OCI-LY7 (cell line): ENCODE results near the gene FLRT1. TPM values are rescaled to one million over a fixed set of nuclear protein-coding genes. Genes with fewer than 3 reads are reported as not detected.

Experiments
- BruUV-seq: library from RNA; stranded (reverse); fragments of 400-500 nt; replicated peaks from 2 replicates; lab custom pipeline; 2021; lab: Mats Ljungman, UMichigan
- CTCF ChIA-PET: fragments of 300-600 bp; sonication (Branson Sonifier 250); formaldehyde crosslinking; loops from one replicate; lab custom pipeline; 2022; ENCODE audit warnings: antibody characterized with exemption; ENCODE audit not compliant: unreplicated experiment; lab: Charles Lee
- POLR2A ChIA-PET: fragments of 300-600 bp; sonication (Branson Sonifier 250); formaldehyde crosslinking; loops from one replicate; lab custom pipeline; 2022; ENCODE audit warnings: antibody characterized with exemption; lab: Charles Lee
- DNase-seq: peaks from one replicate; pipeline ENCODE4 v3.0.0-alpha.2; 2015; ENCODE audit warnings: low spot score
- H2AFZ ChIP-seq: fragments of 200-600 bp; sonication (generic), shearing (Covaris generic); 2 replicates; pipeline ENCODE4 v1.6.1; 2014; ENCODE audit warnings: mild to moderate bottlenecking, antibody characterized with exemption, low read length, moderate library complexity
- H3K27ac ChIP-seq: fragments of 200-600 bp; sonication (generic); 2 replicates; pipeline ENCODE4 v1.5.1; 2014; ENCODE audit warnings: mixed run types, low read depth, mild to moderate bottlenecking, moderate library complexity, low read length, inconsistent platforms; ENCODE audit not compliant: poor library complexity, severe bottlenecking
- H3K36me3 ChIP-seq: fragments of 200-600 bp; sonication (generic); 2 replicates; pipeline ENCODE4 v1.6.1; 2014; ENCODE audit warnings: mild to moderate bottlenecking, antibody characterized with exemption, low read length, moderate library complexity, mixed read lengths; ENCODE audit not compliant: insufficient read depth
- H3K4me1 ChIP-seq: fragments of 200-600 bp; sonication (generic); 2 replicates; pipeline ENCODE4 v1.5.1; 2014; ENCODE audit warnings: mild to moderate bottlenecking, low read length; ENCODE audit not compliant: insufficient read depth, poor library complexity, severe bottlenecking
- H3K4me2 ChIP-seq: fragments of 200-600 bp; sonication (generic); 2 replicates; pipeline ENCODE4 v1.6.1; 2014; ENCODE audit warnings: mild to moderate bottlenecking, low read length
- H3K4me3 ChIP-seq: fragments of 200-600 bp; sonication (generic); 2 replicates; pipeline ENCODE4 v1.5.1; 2014; ENCODE audit warnings: mild to moderate bottlenecking, low read depth, low read length; ENCODE audit not compliant: poor library complexity, severe bottlenecking
- H3K79me2 ChIP-seq: fragments of 200-600 bp; sonication (generic); 2 replicates; pipeline ENCODE4 v1.6.1; 2016; ENCODE audit warnings: low read depth, mild to moderate bottlenecking, low read length, moderate library complexity, mixed read lengths; ENCODE audit not compliant: insufficient read depth
- H3K9me2 ChIP-seq: fragments of 200-600 bp; sonication (generic); 2 replicates; pipeline ENCODE4 v1.6.1; 2016; ENCODE audit warnings: mild to moderate bottlenecking, low read length, mixed read lengths; ENCODE audit not compliant: insufficient read depth
- H3K9me3 ChIP-seq: fragments of 200-600 bp; sonication (generic); 2 replicates; pipeline ENCODE4 v1.6.1; 2014; ENCODE audit warnings: mild to moderate bottlenecking, mixed run types, low read length, mixed read lengths
- H4K20me1 ChIP-seq: fragments of 200-600 bp; sonication (generic); 2 replicates; pipeline ENCODE4 v1.6.1; 2014; ENCODE audit warnings: mild to moderate bottlenecking, antibody characterized with exemption, low read length, moderate library complexity, mixed read lengths; ENCODE audit not compliant: insufficient read depth
- CTCF ChIP-seq: fragments of 200-600 bp; sonication (generic); conservative IDR thresholded peaks from 2 replicates; pipeline ENCODE4 v1.5.1; 2014; ENCODE audit warnings: mild to moderate bottlenecking, antibody characterized with exemption, low read length, moderate library complexity, mixed read lengths
- EZH2phosphoT487 ChIP-seq: fragments of 200-600 bp; sonication (generic); IDR thresholded peaks from 2 replicates; pipeline ENCODE4 v1.6.1; 2018; ENCODE audit warnings: low read depth, borderline replicate concordance, mild to moderate bottlenecking, mixed run types, antibody characterized with exemption, low read length, moderate library complexity, mixed read lengths
- intact Hi-C: fragments of 100-400 bp; cut with micrococcal nuclease; formaldehyde crosslinking; loops from one replicate; pipeline ENCODE4 v1.10.0; 2022; ENCODE audit not compliant: unreplicated experiment
- total RNA-seq, 2 experiments: library from RNA; depleted of rRNA in 1 of 2; stranded (reverse); fragments of >200 nt in 1 of 2; shearing (Covaris generic) in 1 of 2; gene quantifications; 2 replicates each; pipeline ENCODE4 v1.2.3, GENCODE V29; 2014 to 2022

The FLRT1 gene
- total RNA-seq, 2 experiments from 2014 or later, result not detected

- no TSS peak for BruUV-seq
Measured at GRCh38 chr11:64064374-64065140, 28.8 kb downstream of the FLRT1 start.

GRCh38 chr11:64065141-64065465 is 29.4 kb downstream of the FLRT1 start:
- H3K79me2 ChIP-seq, result no peaks in the 10 kb centered on the region
- H3K9me2 ChIP-seq, result no peaks in the 10 kb centered on the region
- DNase-seq, result no peak
- TF ChIP-seq EZH2phosphoT487 (no peak), CTCF (no peak)
- intact Hi-C loops, result no loop called here
- H3K27ac ChIP-seq, result no peak overlapping the region
- BruUV-seq, result no TSS peak
- no peak overlapping the region for H2AFZ ChIP-seq
- no peak overlapping the region for H3K4me3 ChIP-seq
- CTCF ChIA-PET, result no interaction called here
- POLR2A ChIA-PET, result no interaction called here
- no peaks in the 10 kb centered on the region for H3K9me3 ChIP-seq
- no peaks in the 10 kb centered on the region for H4K20me1 ChIP-seq
- H3K4me2 ChIP-seq, result no peak overlapping the region
- H3K4me1 ChIP-seq, result peaks cover 9% of the 10 kb centered on the region
- no peaks in the 10 kb centered on the region for H3K36me3 ChIP-seq

More at GRCh38 chr11:64064374-64065140, 28.8 kb downstream of the FLRT1 start:
- no peaks in the 10 kb centered on the region for H3K9me2 ChIP-seq
- H3K79me2 ChIP-seq, result no peaks in the 10 kb centered on the region
- intact Hi-C loops, result no loop called here
- H4K20me1 ChIP-seq, result no peaks in the 10 kb centered on the region
- H3K4me1 ChIP-seq, result peaks cover 9% of the 10 kb centered on the region
- H3K36me3 ChIP-seq, result no peaks in the 10 kb centered on the region
- H3K9me3 ChIP-seq, result no peaks in the 10 kb centered on the region
- H3K27ac ChIP-seq, result no peak overlapping the region
- TF ChIP-seq CTCF (no peak), EZH2phosphoT487 (no peak)
- H3K4me2 ChIP-seq, result no peak overlapping the region
- no peak for DNase-seq
- no peak overlapping the region for H2AFZ ChIP-seq
- POLR2A ChIA-PET, result no interaction called here
- H3K4me3 ChIP-seq, result no peak overlapping the region
- CTCF ChIA-PET, result no interaction called here

DNA sequence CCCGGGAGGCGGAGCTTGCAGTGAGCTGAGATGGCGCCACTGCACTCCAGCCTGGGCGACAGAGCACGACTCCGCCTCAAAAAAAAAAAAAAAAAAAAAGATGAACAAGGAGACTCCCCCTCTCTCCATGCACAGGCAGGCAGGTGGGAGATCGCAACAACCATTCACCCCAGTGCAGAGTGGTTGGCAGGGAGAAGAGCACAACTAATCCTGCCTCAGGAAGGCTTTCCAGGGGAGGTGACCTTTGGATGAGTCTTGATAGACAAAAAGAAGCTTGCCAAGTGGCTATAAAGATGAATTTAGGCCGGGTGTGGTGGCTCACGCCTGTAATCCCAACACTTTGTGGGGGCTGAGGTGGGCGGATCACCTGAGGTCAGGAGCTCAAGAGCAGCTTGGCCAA is 30.0 kb downstream of the FLRT1 start:
- TF ChIP-seq CTCF, result no peak
- TF ChIP-seq EZH2phosphoT487, result no peak
- H3K4me3 ChIP-seq, result no peak overlapping the region
- peaks cover 6% of the 10 kb centered on the region for H3K4me1 ChIP-seq
- BruUV-seq, result no TSS peak
- no peaks in the 10 kb centered on the region for H3K36me3 ChIP-seq
- H3K4me2 ChIP-seq, result no peak overlapping the region
- POLR2A ChIA-PET, result interaction anchor here (0.7 kb wide), 1 partner anchor 320 kb away, joined by 6 read pairs; no protein-coding TSS in a partner anchor
- no peaks in the 10 kb centered on the region for H3K79me2 ChIP-seq
- no peak overlapping the region for H2AFZ ChIP-seq
- intact Hi-C loops, result no loop called here
- DNase-seq, result no peak
- CTCF ChIA-PET, result interaction anchor here (0.6 kb wide), 1 partner anchor 82 kb away, joined by 6 read pairs; no protein-coding TSS in a partner anchor
- no peak overlapping the region for H3K27ac ChIP-seq
- no peaks in the 10 kb centered on the region for H3K9me2 ChIP-seq
- no peaks in the 10 kb centered on the region for H4K20me1 ChIP-seq
- no peaks in the 10 kb centered on the region for H3K9me3 ChIP-seq
